HG03575 (cell line): ENCODE data around the gene CBX2.
"Not testable (repeated sequence)": the region's sequence is repeated elsewhere in the genome, so short reads cannot be mapped to it uniquely, and the experiment has no call there.

Experiments
- ATAC-seq: cut with Tn5 transposase; IDR thresholded peaks from one replicate; pipeline ENCODE4 v1.9.1; 2021; ENCODE audit not compliant: unreplicated experiment, insufficient number of reproducible peaks, low FRiP score; ENCODE audit errors: extremely low read depth

The CBX2 gene

DNA sequence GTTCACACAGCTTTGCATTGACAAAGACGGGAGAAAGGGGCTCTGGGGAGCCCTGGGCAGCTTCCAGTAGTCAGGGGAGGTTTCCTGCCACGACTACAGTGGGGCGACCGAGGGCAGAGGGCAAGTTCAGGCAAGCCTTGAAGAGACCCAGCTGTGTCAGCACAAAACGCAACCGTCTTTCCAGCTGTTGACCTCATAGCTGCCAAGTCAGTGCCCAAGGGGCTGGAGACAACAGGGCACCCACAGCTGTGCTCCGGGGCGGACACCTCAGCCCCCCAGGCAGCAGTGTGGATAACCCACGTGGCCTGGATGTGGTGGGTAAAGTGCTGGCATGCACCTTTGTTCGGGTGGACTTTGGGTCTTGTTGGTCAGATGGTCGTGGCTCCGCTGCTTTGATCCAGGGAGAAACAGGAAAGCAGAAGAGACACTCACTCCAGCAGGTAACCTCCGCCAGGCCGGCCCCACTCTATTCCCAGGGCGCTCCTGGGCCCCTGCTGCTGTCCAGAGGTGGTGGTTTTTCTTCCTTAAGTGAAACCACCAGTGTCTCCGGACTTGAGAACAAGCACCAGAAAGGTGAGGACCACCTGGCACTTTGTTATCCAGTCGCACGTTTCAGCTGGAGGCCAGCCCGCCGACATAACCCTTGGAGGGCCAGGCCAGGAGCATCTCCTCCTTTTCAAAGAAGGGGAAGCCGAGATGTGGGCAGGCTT, 17.6 kb upstream of the CBX2 start:
- no peak for ATAC-seq

DNA sequence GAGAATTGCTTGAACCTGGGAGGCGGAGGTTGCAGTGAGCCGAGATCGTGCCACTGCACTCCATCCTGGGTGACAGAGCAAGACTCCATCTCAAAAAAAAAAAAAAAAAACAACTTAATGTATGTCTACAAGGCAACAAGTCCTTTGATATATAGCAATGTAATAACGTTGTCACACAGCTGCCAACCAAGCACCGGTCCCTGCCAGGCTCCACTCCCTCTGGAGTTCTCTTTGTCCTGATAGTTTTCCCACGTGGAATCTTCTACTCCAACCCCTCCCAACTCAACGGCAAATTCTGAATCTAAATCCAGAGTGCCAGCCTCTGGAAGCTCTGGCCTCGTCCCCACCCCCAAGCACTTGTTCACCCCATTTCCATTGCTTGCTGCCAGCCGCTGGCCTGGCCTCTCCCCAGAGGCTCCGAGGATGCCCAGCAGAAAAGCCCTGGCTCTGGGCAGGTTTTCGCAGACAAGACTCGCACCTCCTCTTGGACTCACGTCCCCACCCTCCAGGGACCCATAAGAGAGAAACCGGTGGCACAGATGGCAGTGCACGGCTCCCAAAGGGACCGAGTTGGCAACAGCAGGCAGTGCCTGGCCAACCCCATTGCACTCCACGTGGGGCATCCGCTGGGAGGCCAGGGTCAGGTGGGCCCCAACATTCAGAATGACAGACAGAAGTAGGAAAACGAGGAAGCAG, 15.9 kb upstream of the CBX2 start:
- ATAC-seq, result no peak

DNA sequence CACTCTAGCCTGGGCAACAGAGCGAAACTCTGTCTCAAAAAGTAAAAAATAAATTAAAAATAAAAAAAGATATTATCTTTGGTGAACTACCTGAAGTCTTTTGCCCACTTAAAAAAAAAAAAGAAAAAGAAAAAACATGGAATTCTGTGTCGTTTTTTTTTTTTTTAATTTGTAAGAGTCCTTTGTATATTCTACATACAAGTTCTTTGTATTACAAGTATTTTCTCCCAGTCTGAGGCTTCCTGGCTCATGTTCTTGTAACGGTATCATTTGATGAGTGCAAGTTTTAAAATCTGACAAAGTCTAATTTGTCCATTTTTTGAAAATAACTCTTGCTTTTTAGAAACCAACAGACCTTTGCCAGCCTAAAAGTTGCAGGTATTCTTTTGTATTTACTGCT, 12.2 kb upstream of the CBX2 start:
- ATAC-seq, result no peak

DNA sequence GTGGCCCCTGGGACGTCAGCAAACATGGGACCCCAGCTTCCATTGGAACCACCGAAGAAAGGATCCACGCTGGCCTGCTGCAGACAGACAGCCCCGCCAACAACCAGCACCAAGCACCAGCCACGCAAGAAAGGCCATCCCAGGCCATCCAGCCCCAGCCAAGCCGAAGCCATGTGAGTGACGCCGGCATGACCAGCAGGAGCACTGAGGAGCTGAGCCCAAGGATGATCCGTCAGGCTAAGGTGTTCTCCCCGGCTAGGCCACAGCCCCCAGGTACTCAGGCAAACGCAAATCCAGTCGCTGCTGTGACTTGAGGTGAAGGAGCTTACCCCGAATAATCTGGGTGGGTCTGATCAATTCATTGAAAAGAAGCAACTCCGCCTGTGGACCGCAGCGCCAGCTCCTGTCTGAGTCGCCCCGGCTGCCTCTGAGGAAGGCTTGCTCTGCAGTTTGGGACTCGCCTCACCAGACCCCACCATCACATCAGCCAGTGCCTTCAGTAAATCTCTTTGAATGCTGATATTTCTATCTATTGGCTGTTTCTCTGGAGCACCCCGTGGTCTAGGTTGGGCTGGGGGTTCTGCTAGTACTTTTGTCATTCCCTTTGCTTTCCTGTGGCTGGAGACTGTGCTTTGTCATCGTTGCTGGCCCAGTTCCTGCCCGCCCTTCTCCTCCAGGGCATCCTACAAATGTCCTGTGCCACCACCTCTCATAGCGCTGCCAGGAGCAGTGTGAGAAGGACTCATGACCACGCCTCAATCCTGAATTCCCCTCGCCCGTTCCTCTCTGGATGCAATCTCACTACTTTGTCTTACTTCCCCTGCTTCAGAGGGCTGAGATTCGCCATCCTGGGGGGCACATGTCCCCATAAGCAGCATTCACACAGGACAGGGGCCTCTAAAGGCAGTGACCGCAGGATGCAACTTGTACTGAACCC, 8.1 kb upstream of the CBX2 start:
- ATAC-seq, result no peak

DNA sequence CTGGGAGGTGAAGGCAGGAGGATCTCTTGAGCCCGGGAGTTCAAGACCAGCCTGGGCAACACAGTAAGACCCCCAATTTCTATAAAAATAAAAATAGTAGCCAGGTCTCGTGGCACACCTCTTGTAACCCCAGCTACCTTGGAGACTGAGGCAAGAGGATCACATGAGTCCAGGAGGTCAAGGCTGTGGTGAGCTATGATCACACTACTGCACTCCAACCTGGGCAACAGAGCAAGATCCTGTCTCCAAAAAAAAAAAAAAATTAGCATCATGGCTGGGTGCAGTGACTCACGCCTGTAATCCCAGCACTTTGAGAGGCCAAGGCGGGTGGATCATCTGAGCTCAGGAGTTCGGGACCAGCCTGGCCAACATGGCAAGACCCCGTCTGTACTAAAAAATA, 6.7 kb upstream of the CBX2 start:
- ATAC-seq, result no peak

DNA sequence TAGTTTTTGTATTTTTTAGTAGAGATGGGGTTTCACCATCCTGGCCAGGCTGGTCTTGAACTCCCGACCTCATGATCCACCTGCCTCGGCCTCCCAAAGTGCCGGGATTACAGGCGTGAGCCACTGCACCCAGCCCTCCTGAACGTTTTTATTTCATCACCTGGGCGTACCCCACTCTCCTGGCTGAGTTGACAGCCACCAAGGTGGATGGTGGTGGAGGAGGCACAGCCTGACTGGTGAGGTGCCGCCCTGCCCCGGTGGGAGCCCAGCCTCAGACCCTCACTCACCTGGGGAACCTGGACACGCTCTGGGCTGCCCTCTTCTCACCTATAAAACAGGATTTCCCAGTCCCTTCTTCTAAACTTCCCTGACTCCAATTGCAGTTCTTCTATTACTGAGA, 5.2 kb upstream of the CBX2 start:
- not testable (repeated sequence) for ATAC-seq

DNA sequence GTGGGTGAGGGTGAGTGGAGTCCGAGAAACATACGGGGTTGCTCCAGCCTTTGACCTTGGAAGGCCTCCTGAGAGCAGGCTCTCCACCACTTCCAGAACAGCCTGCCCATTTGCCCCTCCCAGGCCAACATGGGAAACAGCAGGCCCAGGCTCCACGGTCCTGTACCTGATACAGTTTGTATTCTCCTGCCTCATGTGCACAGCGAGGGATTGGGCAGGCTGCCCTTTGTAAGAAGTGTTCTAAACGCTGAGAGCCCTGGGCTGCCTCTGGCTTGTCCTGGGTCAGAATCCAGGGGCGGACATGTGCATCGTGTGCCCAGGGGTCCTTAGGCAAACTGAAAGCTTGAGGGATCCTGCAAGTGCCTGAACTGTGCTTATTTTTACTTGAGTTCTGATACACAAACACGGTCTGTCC, 3.4 kb upstream of the CBX2 start:
- no peak for ATAC-seq

DNA sequence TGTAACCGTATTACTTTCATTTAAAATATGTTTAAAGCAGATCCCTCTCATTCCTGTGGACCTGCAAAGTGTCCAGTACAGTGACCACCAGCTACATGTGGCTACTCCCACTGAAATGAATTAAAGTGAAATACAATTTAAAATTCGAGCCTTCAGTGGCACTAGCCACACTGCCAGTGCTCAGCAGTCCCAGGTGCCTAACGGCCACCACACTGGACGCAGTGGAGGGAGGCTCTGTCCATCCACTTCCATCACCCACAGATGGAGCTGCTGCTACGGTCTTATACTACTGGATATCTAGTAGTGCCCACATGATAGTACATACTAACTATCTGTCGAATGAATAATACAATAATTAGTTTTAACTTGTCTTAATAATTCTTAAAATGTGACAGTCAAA, 2.3 kb upstream of the CBX2 start:
- no peak for ATAC-seq

DNA sequence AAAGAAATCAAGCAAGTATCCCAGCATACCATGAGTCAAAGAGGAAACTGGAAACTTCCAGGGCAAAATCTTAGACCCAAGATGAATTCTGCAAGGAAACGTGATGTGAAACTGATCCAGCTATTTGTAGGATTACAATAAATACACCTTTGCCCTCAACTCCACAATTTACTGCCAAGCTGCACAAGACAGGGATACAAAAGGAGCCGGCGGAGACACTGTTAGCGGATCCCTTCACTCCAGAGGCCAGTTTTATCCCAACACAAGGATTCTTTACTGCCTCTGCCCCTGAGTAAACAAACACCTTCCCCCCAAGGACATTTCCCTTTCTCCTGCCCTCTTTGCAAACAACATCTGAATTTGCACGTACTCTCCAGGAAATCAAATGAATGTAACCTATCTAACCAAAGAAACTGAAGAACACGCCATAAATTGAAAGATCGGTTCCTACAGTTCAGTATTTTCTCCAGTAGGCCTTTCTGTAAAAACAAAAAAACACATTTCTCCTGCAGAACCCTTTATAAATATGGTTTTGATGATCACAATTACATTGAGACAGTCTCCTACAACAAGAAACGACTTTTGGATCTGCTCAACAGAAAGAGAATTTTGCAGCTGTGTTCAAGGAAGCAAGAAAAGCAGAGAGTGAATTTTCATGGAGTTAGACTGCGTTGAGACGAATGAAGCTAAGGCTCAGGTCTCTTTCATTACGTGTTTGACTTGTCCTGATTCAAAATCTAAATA, 1.4 kb upstream of the CBX2 start:
- no peak for ATAC-seq

DNA sequence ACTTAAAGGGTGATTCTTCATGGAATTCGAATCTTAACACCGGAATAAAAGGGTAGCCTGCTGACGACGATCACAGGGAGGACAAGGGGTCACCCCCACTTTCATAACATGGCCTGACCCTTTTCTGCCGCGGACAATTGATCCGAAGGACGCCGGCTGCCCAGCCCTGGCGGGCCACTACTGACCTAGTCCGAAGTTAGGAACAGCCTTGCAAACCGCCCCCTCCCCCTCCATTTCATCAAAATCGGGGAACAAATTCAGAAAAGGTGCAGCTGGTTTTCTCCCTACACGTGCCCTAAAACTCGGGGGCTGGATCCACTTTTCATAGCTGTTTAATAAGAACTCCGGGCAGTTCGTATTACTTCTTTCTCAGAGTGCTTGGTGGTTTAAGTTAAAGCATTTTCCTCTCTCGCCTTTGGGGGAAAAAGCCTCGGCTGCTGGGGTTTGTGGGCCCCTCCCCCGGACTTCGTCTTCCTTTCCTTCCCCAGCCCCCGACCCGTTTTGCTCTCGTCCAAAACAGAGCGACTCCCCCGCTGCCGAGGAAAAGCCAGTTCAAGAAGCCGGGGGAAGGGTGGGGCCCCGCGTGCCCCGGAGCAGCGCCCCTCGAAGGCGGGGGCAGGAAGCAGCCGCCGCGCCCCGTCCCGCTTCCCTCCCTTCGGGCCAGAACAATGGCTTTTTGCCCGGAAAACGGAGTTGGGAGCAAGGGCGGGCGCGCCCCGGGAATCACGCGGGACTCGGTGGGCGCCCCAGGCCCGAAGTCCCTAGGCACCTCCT, 641 bp upstream of the CBX2 start:
- no peak for ATAC-seq

DNA sequence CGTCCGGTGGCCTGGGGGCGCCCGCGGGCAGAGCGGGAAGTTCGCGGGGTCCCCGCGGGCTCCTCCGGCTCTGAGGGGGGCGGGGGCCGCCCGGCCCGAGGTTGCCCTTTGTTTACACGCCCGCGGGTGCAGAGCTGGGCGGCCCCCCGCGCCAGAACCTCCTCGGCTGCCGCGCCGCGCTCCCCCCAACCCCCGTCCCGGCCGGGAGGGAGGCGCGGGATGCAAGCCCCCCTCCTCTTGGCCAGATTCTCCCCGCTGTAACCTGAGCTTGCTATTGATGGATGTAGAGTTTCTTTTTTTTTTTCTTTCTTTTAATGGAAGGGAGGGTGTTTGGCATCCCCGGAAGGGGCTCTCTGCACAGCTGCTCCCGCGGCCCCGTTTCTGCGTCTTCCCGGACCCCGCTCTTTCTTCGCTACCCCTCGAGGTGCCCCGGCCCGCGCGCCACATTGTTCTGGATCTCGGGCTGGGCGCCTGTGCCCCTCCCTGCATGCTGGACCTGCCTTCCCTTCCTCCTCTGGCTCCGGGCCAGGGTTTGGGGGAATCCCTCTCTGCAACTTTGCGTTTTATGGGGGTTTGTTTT, 646 bp downstream of the CBX2 start:
- ATAC-seq, result no peak

DNA sequence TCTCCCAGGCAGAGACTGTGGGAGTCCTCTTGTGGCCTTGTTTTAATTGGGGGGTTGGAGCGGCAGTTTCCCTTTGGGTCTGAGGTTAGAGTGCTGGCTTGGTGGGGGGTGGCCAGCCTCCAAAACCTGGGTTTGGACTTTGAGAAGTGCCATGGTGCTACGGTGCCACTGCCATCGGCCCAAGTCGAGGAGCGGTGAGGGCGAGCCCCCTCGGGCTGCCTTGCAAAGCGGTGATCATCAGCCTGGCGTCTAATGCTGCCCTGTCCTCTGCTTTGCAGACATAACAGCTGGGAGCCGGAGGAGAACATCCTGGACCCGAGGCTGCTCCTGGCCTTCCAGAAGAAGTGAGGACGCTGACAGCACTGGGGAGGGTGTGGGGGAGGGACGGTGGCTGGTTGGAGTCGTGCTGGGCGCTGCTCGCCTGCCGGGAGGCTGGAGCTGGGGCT, 1.2 kb downstream of the CBX2 start:
- no peak for ATAC-seq

DNA sequence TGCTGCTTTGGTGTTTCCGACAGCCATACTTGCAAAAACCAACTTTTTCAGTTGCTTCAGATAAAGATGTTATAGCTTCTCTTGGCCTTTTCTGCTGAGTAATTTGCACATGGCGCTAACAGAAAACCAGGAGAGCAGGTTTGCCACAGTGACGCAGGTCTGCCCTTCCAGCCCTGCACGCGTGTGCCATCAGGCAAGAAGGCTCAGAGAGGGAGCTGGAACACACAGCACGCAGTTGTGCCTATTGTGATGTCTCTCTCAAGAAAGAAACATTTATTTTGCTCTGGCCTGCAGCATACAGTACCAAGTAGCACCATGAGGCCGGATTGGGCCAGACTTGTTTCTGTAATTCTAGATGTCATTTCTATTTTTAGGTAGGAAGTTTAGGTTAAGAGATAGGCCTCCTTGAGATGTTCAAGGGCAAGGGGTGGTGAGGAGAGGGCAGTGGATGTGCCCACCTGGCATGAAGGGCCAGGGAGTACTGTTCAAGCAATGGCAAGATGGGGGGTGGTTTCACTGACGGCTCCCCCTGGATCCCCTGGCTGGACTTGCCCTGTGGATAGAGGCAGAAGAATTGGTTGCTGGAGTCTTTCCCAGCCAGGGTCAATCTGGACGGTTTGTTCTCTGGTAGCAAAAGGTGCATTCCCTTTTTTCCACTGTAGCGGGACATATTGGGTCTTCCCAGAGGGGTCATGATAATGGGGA, 1.9 kb downstream of the CBX2 start:
- no peak for ATAC-seq

DNA sequence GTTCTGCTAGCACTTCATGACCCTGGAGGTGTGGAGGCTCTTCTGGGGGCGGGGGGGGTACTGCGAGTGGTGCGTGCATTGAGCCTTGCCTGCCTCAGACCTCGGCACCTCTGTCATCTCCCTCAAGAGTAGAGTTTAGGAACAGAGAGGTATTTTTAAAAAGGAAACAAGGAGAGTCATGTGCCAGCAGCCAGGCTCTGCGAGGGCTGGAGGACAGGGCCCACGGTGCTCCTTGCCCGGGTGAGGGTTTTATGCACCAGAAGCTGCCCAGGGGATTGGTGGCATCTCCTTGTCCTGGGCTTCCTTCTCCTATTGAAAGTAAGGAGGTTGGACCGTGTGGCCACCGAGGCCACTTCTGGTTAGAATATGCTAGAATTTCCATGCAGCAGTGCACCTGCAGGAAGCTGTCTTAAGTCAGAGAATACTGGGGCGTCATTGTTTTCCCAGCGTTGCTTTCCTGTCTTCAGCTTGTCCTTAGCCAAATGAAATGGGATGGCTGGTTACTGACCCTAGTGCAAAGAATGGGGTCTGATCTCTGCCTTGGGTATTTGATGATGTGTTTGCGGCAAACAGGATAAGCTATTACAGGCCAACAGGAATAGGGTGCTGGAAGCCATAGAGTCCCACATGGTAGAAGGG, 3.2 kb downstream of the CBX2 start:
- no peak for ATAC-seq

DNA sequence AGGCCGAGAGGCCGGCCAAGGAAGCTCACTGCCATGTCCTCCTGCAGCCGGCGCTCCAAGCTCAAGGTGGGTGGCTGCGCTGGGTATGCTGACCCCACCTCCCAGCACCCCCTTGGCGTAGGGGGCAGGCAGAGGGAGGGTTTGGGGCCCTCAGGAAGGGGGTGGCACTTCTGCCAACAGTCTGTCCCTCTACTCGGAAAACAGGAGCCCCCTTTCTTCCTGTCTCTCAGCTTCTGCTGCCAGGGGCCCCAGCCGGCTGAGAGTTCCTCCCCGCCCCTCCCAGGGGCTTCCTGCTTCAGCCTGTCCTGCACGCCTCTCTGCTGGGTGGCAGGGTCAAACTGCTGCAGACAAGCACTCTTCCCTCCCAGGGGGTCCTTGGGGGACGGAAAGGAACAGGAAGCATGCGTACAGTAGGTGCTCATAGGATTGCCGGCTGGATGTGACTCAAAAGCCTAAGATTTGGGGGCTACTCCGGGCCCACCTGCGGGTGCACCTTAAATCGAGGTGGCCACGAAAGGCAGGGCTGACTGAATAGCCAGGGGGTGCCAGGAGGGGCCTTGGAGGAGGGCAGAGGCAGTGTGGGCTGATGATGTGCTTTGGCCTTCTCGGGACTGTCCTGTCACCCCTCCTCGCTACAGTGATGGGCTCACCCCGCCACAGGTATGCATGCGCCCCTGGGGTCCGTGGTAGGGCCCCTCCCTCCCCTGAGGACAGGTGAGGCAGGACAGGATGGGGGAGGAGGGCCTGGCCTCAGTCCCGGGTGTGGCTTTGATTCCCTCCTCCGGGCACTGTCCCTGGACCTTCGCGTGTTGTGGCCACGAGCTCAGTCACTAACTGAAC, 4.0 kb downstream of the CBX2 start:
- ATAC-seq, result no peak

DNA sequence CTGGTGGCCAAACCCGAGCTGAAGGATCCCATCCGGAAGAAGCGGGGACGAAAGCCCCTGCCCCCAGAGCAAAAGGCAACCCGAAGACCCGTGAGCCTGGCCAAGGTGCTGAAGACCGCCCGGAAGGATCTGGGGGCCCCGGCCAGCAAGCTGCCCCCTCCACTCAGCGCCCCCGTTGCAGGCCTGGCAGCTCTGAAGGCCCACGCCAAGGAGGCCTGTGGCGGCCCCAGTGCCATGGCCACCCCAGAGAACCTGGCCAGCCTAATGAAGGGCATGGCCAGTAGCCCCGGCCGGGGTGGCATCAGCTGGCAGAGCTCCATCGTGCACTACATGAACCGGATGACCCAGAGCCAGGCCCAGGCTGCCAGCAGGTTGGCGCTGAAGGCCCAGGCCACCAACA, 5.9 kb downstream of the CBX2 start:
- ATAC-seq, result no peak
